HG03575 (cell line): ENCODE data around the gene ANKRD18A.
"Not testable (repeated sequence)": the region's sequence is repeated elsewhere in the genome, so short reads cannot be mapped to it uniquely, and the experiment has no call there.

Source experiments
- ATAC-seq: cut with Tn5 transposase; IDR thresholded peaks from one replicate; pipeline ENCODE4 v1.9.1; 2021; ENCODE audit not compliant: unreplicated experiment, insufficient number of reproducible peaks, low FRiP score; ENCODE audit errors: extremely low read depth

Gene ANKRD18A

GRCh38 chr9:38559172-38559571 is 61.2 kb downstream of the ANKRD18A start:
- ATAC-seq = not testable (repeated sequence)

GRCh38 chr9:38557746-38558145 is 62.6 kb downstream of the ANKRD18A start:
- ATAC-seq = not testable (repeated sequence)

GRCh38 chr9:38554966-38555365 is 65.4 kb downstream of the ANKRD18A start:
- ATAC-seq = not testable (repeated sequence)

GRCh38 chr9:38553019-38553418 is 67.4 kb downstream of the ANKRD18A start:
- ATAC-seq = not testable (repeated sequence)

- not testable (repeated sequence) for ATAC-seq
Measured at GRCh38 chr9:38546497-38547163, 73.8 kb downstream of the ANKRD18A start.

- not testable (repeated sequence) for ATAC-seq
Measured at GRCh38 chr9:38540535-38540934, 79.9 kb downstream of the ANKRD18A start.

- no peak for ATAC-seq
Measured at GRCh38 chr9:38529317-38529716, 91.1 kb downstream of the ANKRD18A start.

- no peak for ATAC-seq
Measured at GRCh38 chr9:38527503-38527902, 92.9 kb downstream of the ANKRD18A start.

- no peak for ATAC-seq
Measured at GRCh38 chr9:38526591-38526990, 93.8 kb downstream of the ANKRD18A start.

GRCh38 chr9:38523121-38523520 is 97.3 kb downstream of the ANKRD18A start:
- ATAC-seq = no peak

GRCh38 chr9:38521762-38522161 is 98.6 kb downstream of the ANKRD18A start:
- ATAC-seq = no peak
